Measurements from ENCODE around the gene ANO1. TPM values are rescaled to one million over a fixed set of nuclear protein-coding genes. Genes with fewer than 3 reads are reported as not detected.

The ANO1 gene
- total RNA-seq, 1 donor from 2014 or later = 244 TPM

DNA sequence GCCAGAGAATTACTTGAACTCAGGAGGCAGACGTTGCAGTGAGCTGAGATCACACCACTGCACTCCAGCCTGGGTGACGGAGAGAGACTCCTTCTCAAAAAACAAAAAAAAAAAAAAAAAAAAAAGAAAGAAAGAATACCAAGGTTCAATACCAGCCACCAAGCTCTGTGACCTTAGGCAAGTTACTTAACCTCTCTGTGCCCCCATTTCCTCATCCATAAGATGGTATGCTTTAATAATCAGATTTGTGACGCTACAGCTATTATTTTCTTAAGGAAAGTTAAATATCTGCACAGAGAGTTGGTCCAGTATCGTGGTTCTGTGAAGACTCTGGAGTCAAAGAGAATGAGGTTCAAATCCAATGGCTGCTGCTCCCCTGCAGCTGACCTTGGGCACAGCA lies 67.7 kb downstream of the ANO1 start:
- Histone ChIP-seq H3K36me3 (peaks cover 33 to 73% of the 10 kb centered on the region in 2 donors), H3K27me3 (no peaks in the 10 kb centered on the region), H3K9me3 (no peaks in the 10 kb centered on the region), H3K4me3 (no peak overlapping the region), H3K4me1 (peaks cover 5 to 12% of the 10 kb centered on the region in 2 donors), H3K27ac (no peak overlapping the region)
- DNase-seq (ENCODE audit: low spot score in 2 of 2) = no peak
- intact Hi-C loops (cut with DNase I) = no loop called here
- TF ChIP-seq, protein P1, sequence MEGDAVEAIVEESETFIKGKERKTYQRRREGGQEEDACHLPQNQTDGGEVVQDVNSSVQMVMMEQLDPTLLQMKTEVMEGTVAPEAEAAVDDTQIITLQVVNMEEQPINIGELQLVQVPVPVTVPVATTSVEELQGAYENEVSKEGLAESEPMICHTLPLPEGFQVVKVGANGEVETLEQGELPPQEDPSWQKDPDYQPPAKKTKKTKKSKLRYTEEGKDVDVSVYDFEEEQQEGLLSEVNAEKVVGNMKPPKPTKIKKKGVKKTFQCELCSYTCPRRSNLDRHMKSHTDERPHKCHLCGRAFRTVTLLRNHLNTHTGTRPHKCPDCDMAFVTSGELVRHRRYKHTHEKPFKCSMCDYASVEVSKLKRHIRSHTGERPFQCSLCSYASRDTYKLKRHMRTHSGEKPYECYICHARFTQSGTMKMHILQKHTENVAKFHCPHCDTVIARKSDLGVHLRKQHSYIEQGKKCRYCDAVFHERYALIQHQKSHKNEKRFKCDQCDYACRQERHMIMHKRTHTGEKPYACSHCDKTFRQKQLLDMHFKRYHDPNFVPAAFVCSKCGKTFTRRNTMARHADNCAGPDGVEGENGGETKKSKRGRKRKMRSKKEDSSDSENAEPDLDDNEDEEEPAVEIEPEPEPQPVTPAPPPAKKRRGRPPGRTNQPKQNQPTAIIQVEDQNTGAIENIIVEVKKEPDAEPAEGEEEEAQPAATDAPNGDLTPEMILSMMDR (IDR thresholded peaks at IDR 0.05) = no peak

- H3K36me3 ChIP-seq = peaks cover 33 to 74% of the 10 kb centered on the region in 2 donors
- no peaks in the 10 kb centered on the region for H3K9me3 ChIP-seq
- TF ChIP-seq, protein P1 (IDR thresholded peaks at IDR 0.05) = no peak
- H3K27ac ChIP-seq = peak overlapping the region in 1 of 2 donors; percentile 16
- intact Hi-C loops (cut with DNase I) = no loop called here
- H3K4me1 ChIP-seq = peaks cover 1 to 7% of the 10 kb centered on the region in 2 donors
- no peak for DNase-seq (ENCODE audit: low spot score in 2 of 2)
- no peaks in the 10 kb centered on the region for H3K27me3 ChIP-seq
- H3K4me3 ChIP-seq = no peak overlapping the region
Measured at GRCh38 chr11:70146299-70146698, 68.2 kb downstream of the ANO1 start.

DNA sequence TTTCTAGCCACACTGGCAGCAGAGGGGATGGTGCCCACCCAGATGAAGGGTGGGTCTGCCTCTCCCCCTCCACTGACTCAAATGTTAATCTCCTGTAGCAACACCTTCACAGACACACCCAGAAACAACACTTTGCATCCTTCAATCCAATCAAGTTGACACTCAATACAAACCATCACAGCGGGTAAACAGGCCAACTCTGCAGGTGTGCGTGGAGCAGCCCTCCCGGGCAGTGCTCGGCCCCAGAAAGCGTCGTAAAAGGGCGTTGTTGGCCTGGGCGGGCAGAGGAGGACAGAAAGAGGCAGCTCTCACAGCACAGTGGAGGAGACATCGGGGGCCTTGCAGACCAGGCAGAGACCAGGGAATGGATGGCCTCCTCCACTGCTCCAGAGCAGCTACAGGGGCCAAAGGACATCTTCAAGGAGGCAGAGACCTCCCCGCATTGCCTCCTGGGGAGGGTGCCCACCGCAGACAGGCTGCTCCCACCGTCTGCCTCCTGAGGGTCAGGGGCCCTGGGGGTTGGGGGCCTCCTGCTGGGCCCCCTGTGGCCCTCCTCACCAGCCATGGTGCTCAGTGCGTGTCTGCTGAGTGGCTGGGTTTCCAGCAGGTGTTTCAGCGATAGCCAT lies 68.9 kb downstream of the ANO1 start:
- intact Hi-C loops (cut with DNase I) = no loop called here
- H3K27ac ChIP-seq = peak overlapping the region in 1 of 2 donors; percentile 16
- no peak for DNase-seq (ENCODE audit: low spot score in 2 of 2)
- H3K36me3 ChIP-seq = peaks cover 40 to 81% of the 10 kb centered on the region in 2 donors
- no peak overlapping the region for H3K4me3 ChIP-seq
- no peaks in the 10 kb centered on the region for H3K4me1 ChIP-seq
- TF ChIP-seq, protein P1 (IDR thresholded peaks at IDR 0.05) = no peak
- no peaks in the 10 kb centered on the region for H3K27me3 ChIP-seq
- no peaks in the 10 kb centered on the region for H3K9me3 ChIP-seq

DNA sequence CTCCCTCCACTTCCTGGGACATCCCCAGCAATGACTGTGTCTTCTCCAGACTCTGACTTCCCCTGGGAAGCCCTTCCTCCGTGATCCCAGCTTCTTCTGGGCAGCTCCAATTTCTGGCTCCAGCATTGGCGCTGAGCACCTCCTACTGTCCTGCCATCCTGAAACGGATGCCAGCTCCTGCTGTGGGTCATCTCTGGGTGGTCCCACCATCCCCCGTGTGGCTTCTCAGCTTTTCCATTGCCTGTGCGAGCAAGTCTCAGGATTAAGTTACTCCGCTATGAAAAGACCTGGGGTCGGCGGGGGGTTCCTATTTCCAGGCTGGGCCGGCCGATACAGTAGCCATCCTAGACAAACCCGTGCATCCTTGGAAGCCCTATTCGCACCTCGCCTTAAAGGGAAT lies 69.6 kb downstream of the ANO1 start:
- intact Hi-C loops (cut with DNase I) = no loop called here
- H3K9me3 ChIP-seq = no peaks in the 10 kb centered on the region
- H3K27me3 ChIP-seq = no peaks in the 10 kb centered on the region
- no peak for DNase-seq (ENCODE audit: low spot score in 2 of 2)
- H3K27ac ChIP-seq = no peak overlapping the region
- no peaks in the 10 kb centered on the region for H3K4me1 ChIP-seq
- no peak overlapping the region for H3K4me3 ChIP-seq
- peaks cover 46 to 88% of the 10 kb centered on the region in 2 donors for H3K36me3 ChIP-seq
- TF ChIP-seq, protein P1 (IDR thresholded peaks at IDR 0.05) = no peak

DNA sequence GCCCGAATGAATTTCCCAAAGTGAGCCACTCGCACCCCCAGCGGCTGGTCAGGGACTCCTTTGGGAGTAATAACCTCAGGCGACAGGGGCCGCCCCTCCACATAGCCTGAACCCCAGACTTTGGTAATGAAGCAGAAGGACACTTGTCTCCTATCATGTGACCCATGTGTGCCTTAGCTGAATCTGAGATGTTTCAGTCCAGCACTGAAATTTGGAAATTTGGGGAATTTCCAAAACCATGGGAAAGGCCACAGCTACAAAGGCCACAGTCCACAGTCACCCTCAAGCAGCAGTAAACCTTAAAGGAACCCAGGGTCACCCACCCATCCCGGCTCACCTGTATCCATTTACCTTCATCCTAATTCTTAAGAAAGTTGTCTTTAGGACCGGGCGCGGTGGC lies 73.6 kb downstream of the ANO1 start:
- intact Hi-C loops (cut with DNase I) = no loop called here
- no peak overlapping the region for H3K4me3 ChIP-seq
- peaks cover 47 to 96% of the 10 kb centered on the region in 2 donors for H3K36me3 ChIP-seq
- TF ChIP-seq, protein P1 (IDR thresholded peaks at IDR 0.05) = no peak
- H3K9me3 ChIP-seq = no peaks in the 10 kb centered on the region
- H3K27ac ChIP-seq = no peak overlapping the region
- no peaks in the 10 kb centered on the region for H3K4me1 ChIP-seq
- no peak for DNase-seq (ENCODE audit: low spot score in 2 of 2)
- no peaks in the 10 kb centered on the region for H3K27me3 ChIP-seq

Data from ascending aorta (tissue), 2 donors.